Skin epidermis (tissue), 12 donors: Measurements from ENCODE around the gene CCDC13.
A peak's percentile ranks its signal among the peaks of the same experiment; 100 is the strongest.
"Not testable (repeated sequence)": the region's sequence is repeated elsewhere in the genome, so short reads cannot be mapped to it uniquely, and the experiment has no call there.

Source experiments
- H3K27ac ChIP-seq, 21 experiments: fragments of 200-600 bp; sonication (generic) in 11 of 21; one replicate each; pipeline ENCODE4 v1.5.0; 2020; ENCODE audit warnings: mild to moderate bottlenecking in 3 of 21, inconsistent platforms in 2 of 21, moderate library complexity in 2 of 21
- H3K4me3 ChIP-seq, 7 experiments: fragments of 200-600 bp; sonication (generic) in 2 of 7; one replicate each; pipeline ENCODE4 v1.5.0; 2020; ENCODE audit warnings: inconsistent platforms in 2 of 7, mild to moderate bottlenecking in 2 of 7, moderate library complexity in 1 of 7

CCDC13 gene

GRCh38 chr3:42772670-42773408 lies at the start of gene CCDC13:
Gene CCDC13 (minus strand): TSS chr3:42773253. CDS start chr3:42758345, 14,908 bp downstream.
- Histone ChIP-seq H3K27ac (peak within 1 kb of the TSS in 20 of 21 experiments; percentile 5 to 87 (median 74)), H3K4me3 (peak within 1 kb of the TSS; percentile 29 to 47 (median 33))

- Histone ChIP-seq H3K4me3 (no peak overlapping the region), H3K27ac (peak overlapping the region in 11 of 21 experiments; percentile 8 to 78 (median 63))
Measured at GRCh38 chr3:42822828-42823227, 49.8 kb upstream of the CCDC13 start.

GRCh38 chr3:42820746-42821051 lies 47.6 kb upstream of the CCDC13 start:
- Histone ChIP-seq H3K4me3 (no peak overlapping the region), H3K27ac (no peak overlapping the region)

GRCh38 chr3:42819351-42819965 lies 46.4 kb upstream of the CCDC13 start:
- no peak overlapping the region for H3K4me3 ChIP-seq
- peak overlapping the region in 6 of 21 experiments; percentile 24 to 63 (median 36) for H3K27ac ChIP-seq

GRCh38 chr3:42815826-42816225 lies 42.8 kb upstream of the CCDC13 start:
- H3K4me3 ChIP-seq, result no peak overlapping the region
- H3K27ac ChIP-seq, result peak overlapping the region in 3 of 21 experiments; percentile 3 to 53 (median 8)

GRCh38 chr3:42814914-42815507 lies 42.0 kb upstream of the CCDC13 start:
- no peak overlapping the region for H3K4me3 ChIP-seq
- peak overlapping the region in 6 of 21 experiments; percentile 3 to 53 (median 15) for H3K27ac ChIP-seq

- peak overlapping the region in 2 of 21 experiments; percentile 3 to 53 for H3K27ac ChIP-seq
- H3K4me3 ChIP-seq, result no peak overlapping the region
Measured at GRCh38 chr3:42814246-42814645, 41.2 kb upstream of the CCDC13 start.

GRCh38 chr3:42811118-42811883 lies 38.2 kb upstream of the CCDC13 start:
- not testable (repeated sequence) for H3K4me3 ChIP-seq, H3K27ac ChIP-seq

- H3K4me3 ChIP-seq, H3K27ac ChIP-seq: not testable (repeated sequence)
Measured at GRCh38 chr3:42810706-42811105, 37.7 kb upstream of the CCDC13 start.

- no peak within 1 kb of the TSS for H3K27ac ChIP-seq
- H3K4me3 ChIP-seq, result no peak within 1 kb of the TSS
Measured at GRCh38 chr3:42809202-42809601, 36.1 kb upstream of the CCDC13 start, which contains the start of gene ACKR2. Gene ACKR2 (plus strand): TSS chr3:42809445. CDS start chr3:42864503, 55,058 bp downstream.

GRCh38 chr3:42807929-42808328 lies 34.9 kb upstream of the CCDC13 start:
- no peak overlapping the region for H3K4me3 ChIP-seq
- no peak overlapping the region for H3K27ac ChIP-seq

GRCh38 chr3:42805141-42805821 lies 32.2 kb upstream of the CCDC13 start:
- peak overlapping the region; percentile 63 to 90 (median 83) for H3K4me3 ChIP-seq

GRCh38 chr3:42804831-42805132 lies 31.7 kb upstream of the CCDC13 start:
- H3K4me3 ChIP-seq, result peak overlapping the region; percentile 63 to 90 (median 83)
- peak overlapping the region in 20 of 21 experiments; percentile 62 to 97 (median 92) for H3K27ac ChIP-seq

More at GRCh38 chr3:42805141-42805821, 32.2 kb upstream of the CCDC13 start:
- peak overlapping the region in 4 of 21 experiments; percentile 85 to 97 (median 93) for H3K27ac ChIP-seq

- peak within 1 kb of the TSS; percentile 63 to 90 (median 83) for H3K4me3 ChIP-seq
- peak within 1 kb of the TSS; percentile 60 to 97 (median 92) for H3K27ac ChIP-seq
Measured at GRCh38 chr3:42804106-42804830, 31.2 kb upstream of the CCDC13 start, which contains the start of gene HIGD1A. Gene HIGD1A (minus strand): TSS chr3:42804490. CDS start chr3:42794253, 10,237 bp downstream.

GRCh38 chr3:42803414-42804105 lies 30.5 kb upstream of the CCDC13 start:
- peak overlapping the region; percentile 60 to 97 (median 92) for H3K27ac ChIP-seq
- H3K4me3 ChIP-seq, result peak overlapping the region; percentile 63 to 90 (median 83)

- peak overlapping the region; percentile 63 to 90 (median 83) for H3K4me3 ChIP-seq
- H3K27ac ChIP-seq, result peak overlapping the region in 16 of 21 experiments; percentile 82 to 97 (median 94)
Measured at GRCh38 chr3:42802876-42803413, 29.9 kb upstream of the CCDC13 start.

- H3K27ac ChIP-seq, result no peak overlapping the region
- H3K4me3 ChIP-seq, result no peak overlapping the region
Measured at GRCh38 chr3:42801784-42802183, 28.7 kb upstream of the CCDC13 start.
